H1 (cell line): ENCODE results near the gene CCDC157. TPM values are rescaled to one million over a fixed set of nuclear protein-coding genes. Genes with fewer than 3 reads are reported as not detected.

Experiments
- CTCF ChIA-PET: fragments of 300-600 bp; sonication (Branson Sonifier 250); formaldehyde crosslinking; loops from one replicate; lab custom pipeline; 2021; ENCODE audit not compliant: partially characterized antibody; lab: Charles Lee
- POLR2A ChIA-PET: fragments of 300-600 bp; sonication (Branson Sonifier 250); formaldehyde crosslinking; loops from one replicate; lab custom pipeline; 2021; ENCODE audit warnings: inconsistent platforms; ENCODE audit not compliant: partially characterized antibody; lab: Charles Lee
- DNase-seq, 2 experiments: peaks; one replicate each; pipeline versions ENCODE4 v3.0.0 to v3.0.0-alpha.2; 2010 to 2022; ENCODE audit warnings: low spot score in 2 of 2, low read depth in 1 of 2, mixed read lengths in 1 of 2
- FAIRE-seq: peaks from 2 replicates; lab custom pipeline; 2011; peaks lifted over from hg19 to GRCh38; lab: Jason Lieb, UNC
- H2AFZ ChIP-seq: 2 replicates; pipeline ENCODE4 v1.8.1; 2012; ENCODE audit warnings: low read length, inconsistent platforms
- H2AK5ac ChIP-seq: 2 replicates; pipeline ENCODE4 v1.6.1; 2013; ENCODE audit warnings: low read depth, low read length
- H2BK120ac ChIP-seq: replicated peaks from 2 replicates; pipeline ENCODE3; 2013; ENCODE audit warnings: low read depth, low read length, inconsistent platforms
- H2BK12ac ChIP-seq: 2 replicates; pipeline ENCODE4 v1.6.1; 2013; ENCODE audit warnings: low read depth, low read length
- H2BK15ac ChIP-seq: 2 replicates; pipeline ENCODE4 v1.6.1; 2013; ENCODE audit warnings: low read length
- H2BK20ac ChIP-seq: 2 replicates; pipeline ENCODE4 v1.6.1; 2013; ENCODE audit warnings: low read length
- H2BK5ac ChIP-seq: 2 replicates; pipeline ENCODE4 v1.6.1; 2013; ENCODE audit warnings: low read depth, low read length
- H3K14ac ChIP-seq: 2 replicates; pipeline ENCODE4 v1.6.1; 2013; ENCODE audit warnings: inconsistent platforms; ENCODE audit not compliant: insufficient read length
- H3K18ac ChIP-seq: 2 replicates; pipeline ENCODE4 v1.6.1; 2013; ENCODE audit warnings: low read length; ENCODE audit errors: extremely low read depth
- H3K23ac ChIP-seq: 2 replicates; pipeline ENCODE4 v1.6.1; 2013; ENCODE audit warnings: inconsistent platforms; ENCODE audit not compliant: insufficient read length
- H3K23me2 ChIP-seq: 2 replicates; pipeline ENCODE4 v1.6.1; 2013; ENCODE audit warnings: low read depth, low read length
- H3K27ac ChIP-seq: 2 replicates; pipeline ENCODE4 v1.6.1; 2011; ENCODE audit warnings: low read depth, low read length, inconsistent platforms
- H3K27me3 ChIP-seq, 4 experiments: replicated peaks in 1 of 4; 1 replicate in 1 of 4; 2 replicates in 3 of 4; pipeline versions ENCODE4 v1.6.1 to v1.8.1; 2011 to 2013; ENCODE audit warnings: low read length in 3 of 4, mild to moderate bottlenecking in 3 of 4, inconsistent platforms in 2 of 4, mixed read lengths in 2 of 4, moderate library complexity in 1 of 4; ENCODE audit not compliant: control insufficient read depth in 3 of 4, insufficient read depth in 3 of 4; ENCODE audit errors: extremely low read depth in 1 of 4
- H3K36me3 ChIP-seq, 4 experiments: 2 replicates each; pipeline versions ENCODE4 v1.6.1 to v1.8.1; 2011 to 2013; ENCODE audit warnings: mild to moderate bottlenecking in 4 of 4, low read length in 3 of 4, moderate library complexity in 2 of 4, control low read depth in 1 of 4, inconsistent platforms in 1 of 4; ENCODE audit not compliant: insufficient read depth in 4 of 4, control insufficient read depth in 2 of 4
- H3K4ac ChIP-seq: replicated peaks from 2 replicates; pipeline ENCODE3; 2013; ENCODE audit warnings: low read length, low read depth, mixed read lengths, inconsistent platforms; ENCODE audit not compliant: insufficient read length
- H3K4me1 ChIP-seq, 4 experiments: replicated peaks in 1 of 4; 1 replicate in 1 of 4; 2 replicates in 3 of 4; pipeline versions ENCODE4 v1.6.1 to v1.8.1; 2011 to 2013; ENCODE audit warnings: low read length in 3 of 4, inconsistent platforms in 2 of 4, mixed read lengths in 1 of 4; ENCODE audit not compliant: insufficient read depth in 4 of 4, control insufficient read depth in 3 of 4
- H3K4me2 ChIP-seq, 2 experiments: 2 replicates each; pipeline versions ENCODE4 v1.6.1 to v1.8.1; 2011 to 2013; ENCODE audit warnings: low read depth in 2 of 2, low read length in 2 of 2, control low read depth in 1 of 2, inconsistent platforms in 1 of 2, mild to moderate bottlenecking in 1 of 2; ENCODE audit not compliant: insufficient read depth in 1 of 2
- H3K4me3 ChIP-seq, 4 experiments: fragments of 200-600, 300-600 bp in 1 of 4; sonication (generic), shearing (Covaris generic), sonication (Bioruptor Twin) in 1 of 4; 2 replicates each; pipeline versions ENCODE4 v1.5.1 to v1.8.1; 2011 to 2016; ENCODE audit warnings: low read length in 4 of 4, low read depth in 3 of 4, control low read depth in 2 of 4, inconsistent platforms in 2 of 4, mild to moderate bottlenecking in 2 of 4, mixed read lengths in 1 of 4, moderate library complexity in 1 of 4; ENCODE audit not compliant: insufficient read depth in 2 of 4; ENCODE audit errors: extremely low read depth in 1 of 4
- H3K56ac ChIP-seq: replicated peaks from 2 replicates; pipeline ENCODE3; 2013; ENCODE audit warnings: low read depth, mild to moderate bottlenecking, mixed read lengths, low read length, inconsistent platforms; ENCODE audit not compliant: insufficient read length
- H3K79me1 ChIP-seq: 2 replicates; pipeline ENCODE4 v1.6.1; 2013; ENCODE audit warnings: low read depth, low read length, control low read depth
- H3K79me2 ChIP-seq, 2 experiments: 2 replicates each; pipeline versions ENCODE4 v1.6.1 to v1.8.1; 2012 to 2013; ENCODE audit warnings: low read length in 2 of 2, mild to moderate bottlenecking in 2 of 2, inconsistent platforms in 1 of 2; ENCODE audit not compliant: insufficient read depth in 2 of 2, control insufficient read depth in 1 of 2
- H3K9ac ChIP-seq, 4 experiments: replicated peaks in 1 of 4; 1 replicate in 1 of 4; 2 replicates in 3 of 4; pipeline versions ENCODE4 v1.6.1 to v1.8.1; 2011 to 2013; ENCODE audit warnings: low read depth in 3 of 4, low read length in 3 of 4, control low read depth in 2 of 4, mild to moderate bottlenecking in 2 of 4, moderate library complexity in 2 of 4, inconsistent platforms in 1 of 4; ENCODE audit errors: extremely low read depth in 1 of 4
- H3K9me3 ChIP-seq, 2 experiments: 2 replicates each; pipeline versions ENCODE4 v1.6.1 to v1.8.1; 2012 to 2013; ENCODE audit warnings: mild to moderate bottlenecking in 2 of 2, moderate library complexity in 2 of 2, control low read depth in 1 of 2, inconsistent platforms in 1 of 2, low read depth in 1 of 2, low read length in 1 of 2, mixed read lengths in 1 of 2; ENCODE audit not compliant: insufficient read depth in 2 of 2
- H4K20me1 ChIP-seq, 2 experiments: replicated peaks in 1 of 2; 2 replicates each; pipeline versions ENCODE3 to v1.8.1; 2011 to 2013; ENCODE audit warnings: inconsistent platforms in 2 of 2, low read length in 2 of 2, mild to moderate bottlenecking in 1 of 2; ENCODE audit not compliant: insufficient read depth in 2 of 2, control insufficient read depth in 1 of 2
- H4K5ac ChIP-seq: 2 replicates; pipeline ENCODE4 v1.6.1; 2013; ENCODE audit warnings: low read length, low read depth, mixed read lengths, inconsistent platforms; ENCODE audit not compliant: insufficient read length
- H4K8ac ChIP-seq: 2 replicates; pipeline ENCODE4 v1.8.0; 2013; ENCODE audit warnings: mild to moderate bottlenecking, moderate library complexity, low read length, inconsistent platforms; ENCODE audit not compliant: insufficient read depth; ENCODE audit errors: extremely low read depth
- H4K91ac ChIP-seq: replicated peaks from 2 replicates; pipeline ENCODE3; 2013; ENCODE audit warnings: low read length, mixed read lengths, inconsistent platforms; ENCODE audit not compliant: insufficient read length
- BCL11A ChIP-seq, 2 experiments: IDR thresholded peaks; one replicate each; pipeline ENCODE4 v1.6.1; 2011; ENCODE audit warnings: low read depth in 2 of 2, low read length in 2 of 2, mild to moderate bottlenecking in 2 of 2
- BRCA1 ChIP-seq: IDR thresholded peaks from 2 replicates; pipeline ENCODE4 v1.6.1; 2012; ENCODE audit warnings: low read depth, low read length, improper control_type of control experiment
- CBX8 ChIP-seq: fragments of 300-800, 300-1000 bp; sonication (generic); IDR thresholded peaks from 2 replicates; pipeline ENCODE4 v1.7.1; 2016; ENCODE audit warnings: low read depth, low read length, borderline replicate concordance
- EP300 ChIP-seq, 2 experiments: IDR thresholded peaks; 1 replicate in 1 of 2; 2 replicates in 1 of 2; pipeline ENCODE4 v1.6.1; 2011 to 2012; ENCODE audit warnings: low read depth in 2 of 2, low read length in 2 of 2, mild to moderate bottlenecking in 2 of 2, borderline replicate concordance in 1 of 2, inconsistent platforms in 1 of 2, moderate library complexity in 1 of 2
- GABPA ChIP-seq: IDR thresholded peaks from 2 replicates; pipeline ENCODE4 v1.6.1; 2011; ENCODE audit warnings: mild to moderate bottlenecking, low read length, moderate library complexity, borderline replicate concordance; ENCODE audit not compliant: insufficient read depth
- GTF2F1 ChIP-seq: IDR thresholded peaks from 2 replicates; pipeline ENCODE4 v1.6.1; 2012; ENCODE audit warnings: low read depth, low read length, improper control_type of control experiment, borderline replicate concordance
- JUN ChIP-seq: IDR thresholded peaks from 2 replicates; pipeline ENCODE4 v1.6.1; 2011; ENCODE audit warnings: low read depth, mild to moderate bottlenecking, improper control_type of control experiment, low read length
- NRF1 ChIP-seq: IDR thresholded peaks from 2 replicates; pipeline ENCODE4 v1.6.1; 2011; ENCODE audit warnings: mild to moderate bottlenecking, low read depth, low read length, improper control_type of control experiment
- SP1 ChIP-seq: IDR thresholded peaks from 2 replicates; pipeline ENCODE4 v1.6.1; 2011; ENCODE audit warnings: low read depth, low read length
- SP2 ChIP-seq: IDR thresholded peaks from 2 replicates; pipeline ENCODE4 v1.6.1; 2012; ENCODE audit warnings: mild to moderate bottlenecking, low read length, inconsistent platforms
- WGBS, 2 experiments: shearing (Covaris generic) in 1 of 2; methylation state at CpG; one replicate each; pipeline versions ENCODE4 v1.1.6 to v1.1.7; 2013 to 2015; ENCODE audit warnings: low lambda C conversion rate in 2 of 2, mixed read lengths in 2 of 2, inconsistent platforms in 1 of 2, low coverage in 1 of 2, missing lambda C conversion rate in 1 of 2; ENCODE audit not compliant: insufficient replicate concordance in 2 of 2, insufficient coverage in 1 of 2, insufficient read length in 1 of 2; ENCODE audit errors: extremely low coverage in 1 of 2, missing lambda C conversion rate in 1 of 2; 5-methylcytosine and 5-hydroxymethylcytosine counted together
- polyA plus RNA-seq, 7 experiments: library from polyadenylated mRNA; depleted of rRNA in 3 of 7; stranded (reverse) in 5 of 7; unstranded in 2 of 7; fragments of >200 nt in 5 of 7; fragments of 200-250 nt in 2 of 7; gene quantifications; 1 replicate in 5 of 7; 2 replicates in 1 of 7; 4 replicates in 1 of 7; pipeline versions ENCODE4 v1.2.1 to v1.2.3, GENCODE V29; 2011 to 2013; ENCODE audit warnings: missing spikeins in 2 of 7, mixed read lengths in 2 of 7
- total RNA-seq: library from RNA; stranded (reverse); fragmentation: NEBNext Ultra II Directional; extraction: Animal tissue kit (Norgen Biotek cat#: 25700); gene quantifications from 2 replicates; pipeline ENCODE4 v1.2.1, GENCODE V29; 2021
- TF ChIP-seq, protein P1 (sequence below): IDR thresholded peaks from 2 replicates; pipeline ENCODE4 v1.6.1; 2011; ENCODE audit warnings: low read depth, mild to moderate bottlenecking, low read length; ENCODE audit not compliant: insufficient read depth

CCDC157 gene
- total and polyA plus RNA-seq, 2 of the 8 experiments (the other 6 are each of a cell fraction or from before 2014, with no cell fraction given) = 4.1 to 8.4 TPM

DNA sequence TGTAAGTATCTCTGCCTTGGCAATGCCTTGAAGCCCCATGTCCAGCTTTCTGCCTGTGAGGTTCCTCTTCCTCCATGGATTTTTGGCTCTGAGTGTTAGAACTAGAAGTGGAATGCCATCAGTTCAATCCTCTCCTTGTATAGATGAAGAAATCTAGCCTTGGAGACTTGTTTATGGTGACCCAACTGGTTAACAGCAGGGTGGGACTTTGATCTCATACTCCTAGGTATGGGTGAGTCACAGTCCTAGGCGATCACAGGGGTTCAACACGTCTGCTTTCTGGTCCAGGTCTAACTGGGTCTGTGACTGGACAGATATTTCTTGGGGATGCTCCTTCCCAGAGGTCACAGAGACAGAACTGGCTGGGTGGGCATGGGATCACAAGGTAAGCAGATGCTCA is 59.6 kb downstream of the CCDC157 start:
- FAIRE-seq (no peak), DNase-seq (no peak)
- Histone ChIP-seq H4K5ac (no peak overlapping the region), H3K27ac (no peak overlapping the region), H2BK20ac (no peak overlapping the region), H2BK120ac (no peak overlapping the region), H3K9ac (no peak overlapping the region), H3K56ac (no peak overlapping the region), H4K8ac (no peak overlapping the region), H3K23ac (no peak overlapping the region), H2AK5ac (no peak overlapping the region), H3K36me3 (peaks cover 0 to 28% (median 12%) of the 10 kb centered on the region in 4 experiments; a peak in 6 of 8 replicates), H4K20me1 (peaks cover 1 to 5% of the 10 kb centered on the region in 2 experiments), H3K79me1 (no peaks in the 10 kb centered on the region), H2BK5ac (no peak overlapping the region), H3K4me2 (no peak overlapping the region), H3K14ac (no peak overlapping the region), H2BK12ac (no peak overlapping the region), H3K18ac (no peak overlapping the region), H3K4ac (no peak overlapping the region), H3K4me3 (no peak overlapping the region), H3K23me2 (no peaks in the 10 kb centered on the region), H3K9me3 (no peaks in the 10 kb centered on the region), H3K4me1 (peaks cover 0 to under 1% (median 0%) of the 10 kb centered on the region in 4 experiments; a peak in 1 of 7 replicates), H2BK15ac (no peak overlapping the region), H2AFZ (no peak overlapping the region), H3K27me3 (no peaks in the 10 kb centered on the region), H4K91ac (no peak overlapping the region), H3K79me2 (no peaks in the 10 kb centered on the region)
- CTCF ChIA-PET = no interaction called here
- POLR2A ChIA-PET = interaction anchor here (1.2 kb wide), 1 partner anchor 19 kb away, joined by 3 read pairs; the partner anchor contains the start of gene SEC14L2
- TF ChIP-seq BRCA1 (no peak), SP2 (no peak), GTF2F1 (no peak), JUN (no peak), BCL11A (IDR thresholded peaks at IDR 0.05; ENCODE audit: low read depth in 2 of 2, low read length in 2 of 2) (no peak), EP300 (IDR thresholded peaks at IDR 0.05; ENCODE audit: borderline replicate concordance in 1 of 2, low read depth in 2 of 2, low read length in 2 of 2) (no peak), SP1 (no peak), GABPA (no peak), NRF1 (no peak), CBX8 (no peak)
- TF ChIP-seq, protein P1, sequence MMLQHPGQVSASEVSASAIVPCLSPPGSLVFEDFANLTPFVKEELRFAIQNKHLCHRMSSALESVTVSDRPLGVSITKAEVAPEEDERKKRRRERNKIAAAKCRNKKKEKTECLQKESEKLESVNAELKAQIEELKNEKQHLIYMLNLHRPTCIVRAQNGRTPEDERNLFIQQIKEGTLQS = no peak
- WGBS, 2 experiments = 91% methylated on average over 2 of the region's 2 CpGs; no CpG with 5 or more reads in 1 of the 2 experiments
